Tibial artery (tissue), 4 donors: ENCODE data around the gene DECR2.
A peak's percentile ranks its signal among the peaks of the same experiment; 100 is the strongest.

Experiments used
- DNase-seq, 2 donors: peaks; one replicate each; pipeline ENCODE4 v3.0.0-alpha.2; 2019
- H3K27ac ChIP-seq, 2 donors: fragments of 200-600 bp; sonication (generic) in 1 of 2; 1 replicate in 1 of 2; 2 replicates in 1 of 2; pipeline ENCODE4 v1.5.1; 2018 to 2019; ENCODE audit warnings: mild to moderate bottlenecking in 1 of 2
- H3K27me3 ChIP-seq, 2 donors: fragments of 200-600 bp; sonication (generic) in 1 of 2; one replicate each; pipeline versions ENCODE4 v1.5.1 to v1.6.0; 2016 to 2019
- H3K36me3 ChIP-seq, 3 donors: fragments of 200-600 bp; sonication (generic) in 2 of 3; one replicate each; pipeline ENCODE4 v1.5.1; 2016 to 2019; ENCODE audit warnings: mild to moderate bottlenecking in 2 of 3
- H3K4me1 ChIP-seq, 4 donors: fragments of 200-600 bp; sonication (generic) in 2 of 4; 1 replicate in 3 of 4; 2 replicates in 1 of 4; pipeline ENCODE4 v1.5.1; 2016 to 2019
- H3K4me3 ChIP-seq, 2 donors: fragments of 200-600 bp; sonication (generic) in 1 of 2; 1 replicate in 1 of 2; 2 replicates in 1 of 2; pipeline ENCODE4 v1.5.1; 2018 to 2019; ENCODE audit warnings: mild to moderate bottlenecking in 2 of 2
- H3K9me3 ChIP-seq, 3 donors: fragments of 200-600 bp; sonication (generic) in 1 of 3; one replicate each; pipeline ENCODE4 v1.5.1; 2016 to 2019
- intact Hi-C: fragments of 100-400 bp; cut with DNase I; formaldehyde crosslinking; loops from one replicate; pipeline ENCODE4 v1.15.0; 2023; ENCODE audit warnings: low total_unique reads
- TF ChIP-seq, protein P1 (sequence below), 2 experiments: fragments of 200-600 bp in 1 of 2; fragments of 450-650 bp in 1 of 2; IDR thresholded peaks; one replicate each; pipeline ENCODE4 v1.5.1; 2017 to 2019; ENCODE audit warnings: antibody characterized with exemption in 2 of 2, mild to moderate bottlenecking in 1 of 2, moderate library complexity in 1 of 2

Gene DECR2

DNA sequence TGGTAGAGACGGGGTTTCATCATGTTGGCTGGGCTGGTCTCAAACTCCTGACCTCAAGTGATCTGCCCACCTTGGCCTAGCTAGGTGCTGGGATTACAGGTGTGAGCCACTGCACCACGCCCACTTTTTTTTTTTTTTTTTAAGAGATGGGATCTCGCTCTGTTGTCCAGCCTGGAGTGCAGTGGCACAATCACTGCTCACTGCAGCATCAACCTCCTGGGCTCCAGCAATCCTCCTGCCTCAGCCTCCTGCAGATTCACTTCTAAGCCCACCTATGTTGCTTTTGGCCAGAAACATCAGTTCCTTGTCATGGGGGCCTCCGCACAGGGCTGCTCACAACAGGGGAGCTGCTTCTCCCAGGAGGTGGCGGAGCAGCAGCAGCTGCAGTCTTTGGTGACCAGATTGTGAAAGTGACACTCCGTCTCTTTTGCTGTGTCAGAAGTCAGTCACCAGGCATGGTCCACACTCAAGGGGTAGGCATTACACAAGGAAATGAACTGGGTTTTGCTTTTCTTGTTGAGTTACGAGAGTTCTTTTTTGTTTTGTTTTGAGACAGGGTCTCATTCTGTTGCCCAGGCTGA lies 9.1 kb upstream of the DECR2 start:
- H3K9me3 ChIP-seq = no peaks in the 10 kb centered on the region
- DNase-seq = no peak
- intact Hi-C loops = no loop called here
- H3K36me3 ChIP-seq = no peaks in the 10 kb centered on the region
- TF ChIP-seq, protein P1, sequence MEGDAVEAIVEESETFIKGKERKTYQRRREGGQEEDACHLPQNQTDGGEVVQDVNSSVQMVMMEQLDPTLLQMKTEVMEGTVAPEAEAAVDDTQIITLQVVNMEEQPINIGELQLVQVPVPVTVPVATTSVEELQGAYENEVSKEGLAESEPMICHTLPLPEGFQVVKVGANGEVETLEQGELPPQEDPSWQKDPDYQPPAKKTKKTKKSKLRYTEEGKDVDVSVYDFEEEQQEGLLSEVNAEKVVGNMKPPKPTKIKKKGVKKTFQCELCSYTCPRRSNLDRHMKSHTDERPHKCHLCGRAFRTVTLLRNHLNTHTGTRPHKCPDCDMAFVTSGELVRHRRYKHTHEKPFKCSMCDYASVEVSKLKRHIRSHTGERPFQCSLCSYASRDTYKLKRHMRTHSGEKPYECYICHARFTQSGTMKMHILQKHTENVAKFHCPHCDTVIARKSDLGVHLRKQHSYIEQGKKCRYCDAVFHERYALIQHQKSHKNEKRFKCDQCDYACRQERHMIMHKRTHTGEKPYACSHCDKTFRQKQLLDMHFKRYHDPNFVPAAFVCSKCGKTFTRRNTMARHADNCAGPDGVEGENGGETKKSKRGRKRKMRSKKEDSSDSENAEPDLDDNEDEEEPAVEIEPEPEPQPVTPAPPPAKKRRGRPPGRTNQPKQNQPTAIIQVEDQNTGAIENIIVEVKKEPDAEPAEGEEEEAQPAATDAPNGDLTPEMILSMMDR (IDR thresholded peaks at IDR 0.05) = no peak
- H3K27ac ChIP-seq = no peak overlapping the region
- H3K4me1 ChIP-seq = peaks cover 0 to 17% (median 9%) of the 10 kb centered on the region in 4 donors
- H3K4me3 ChIP-seq = no peak overlapping the region
- no peaks in the 10 kb centered on the region for H3K27me3 ChIP-seq

DNA sequence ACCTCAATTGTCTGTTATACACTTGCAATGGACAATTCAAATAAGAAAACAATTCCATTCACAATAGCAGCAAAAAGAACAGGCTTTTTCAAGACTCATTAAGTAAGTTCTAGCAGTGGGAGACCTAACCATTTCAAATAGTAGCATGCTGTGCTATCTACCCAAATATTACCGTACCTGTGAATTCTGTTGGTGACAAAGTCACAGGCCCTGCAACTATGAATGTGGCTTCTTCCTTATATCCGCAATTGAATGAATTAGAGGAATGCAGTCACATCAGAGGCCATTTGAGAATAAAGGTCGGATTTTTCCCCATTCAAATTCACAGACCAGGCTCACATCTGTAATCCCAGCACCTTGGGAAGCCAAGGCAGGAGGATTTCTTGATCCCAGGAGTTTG lies 5.5 kb upstream of the DECR2 start:
- no peak for DNase-seq
- H3K4me1 ChIP-seq = peaks cover 0 to 26% (median 17%) of the 10 kb centered on the region in 4 donors
- H3K27me3 ChIP-seq = no peaks in the 10 kb centered on the region
- TF ChIP-seq, protein P1 (IDR thresholded peaks at IDR 0.05) = no peak
- H3K36me3 ChIP-seq = peaks cover 0 to 17% (median 0%) of the 10 kb centered on the region in 3 donors
- peak overlapping the region; percentile 73 to 75 for H3K4me3 ChIP-seq
- intact Hi-C loops = no loop called here
- no peaks in the 10 kb centered on the region for H3K9me3 ChIP-seq
- H3K27ac ChIP-seq = peak overlapping the region; percentile 86 to 87

DNA sequence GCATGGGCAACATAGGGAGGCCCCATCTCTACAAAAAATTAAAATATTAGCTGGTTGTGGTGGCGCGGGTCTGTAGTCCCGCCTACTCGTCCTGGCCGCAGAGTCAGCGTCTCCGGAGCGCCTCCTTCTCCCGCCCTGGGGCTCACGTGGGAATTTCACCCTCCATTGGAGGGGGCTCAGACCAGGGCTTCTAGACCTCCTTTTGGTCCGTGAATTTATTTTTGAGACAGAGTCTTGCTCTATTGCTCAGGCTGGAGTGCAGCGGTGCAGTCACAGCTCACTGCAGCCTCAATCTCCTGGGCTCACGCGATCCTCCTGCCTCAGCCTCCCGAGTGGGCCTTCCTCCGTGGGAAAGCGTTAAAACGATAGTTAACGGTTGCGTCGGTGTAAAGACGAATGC lies 5.1 kb upstream of the DECR2 start:
- Histone ChIP-seq H3K4me3 (peak overlapping the region; percentile 73 to 75), H3K27ac (peak overlapping the region; percentile 86 to 87), H3K4me1 (peaks cover 0 to 28% (median 17%) of the 10 kb centered on the region in 4 donors), H3K36me3 (peaks cover 0 to 17% (median 0%) of the 10 kb centered on the region in 3 donors), H3K27me3 (no peaks in the 10 kb centered on the region), H3K9me3 (no peaks in the 10 kb centered on the region)
- intact Hi-C loops = no loop called here
- TF ChIP-seq, protein P1 (IDR thresholded peaks at IDR 0.05) = no peak
- DNase-seq = peak in 1 of 2 donors; percentile 84

DNA sequence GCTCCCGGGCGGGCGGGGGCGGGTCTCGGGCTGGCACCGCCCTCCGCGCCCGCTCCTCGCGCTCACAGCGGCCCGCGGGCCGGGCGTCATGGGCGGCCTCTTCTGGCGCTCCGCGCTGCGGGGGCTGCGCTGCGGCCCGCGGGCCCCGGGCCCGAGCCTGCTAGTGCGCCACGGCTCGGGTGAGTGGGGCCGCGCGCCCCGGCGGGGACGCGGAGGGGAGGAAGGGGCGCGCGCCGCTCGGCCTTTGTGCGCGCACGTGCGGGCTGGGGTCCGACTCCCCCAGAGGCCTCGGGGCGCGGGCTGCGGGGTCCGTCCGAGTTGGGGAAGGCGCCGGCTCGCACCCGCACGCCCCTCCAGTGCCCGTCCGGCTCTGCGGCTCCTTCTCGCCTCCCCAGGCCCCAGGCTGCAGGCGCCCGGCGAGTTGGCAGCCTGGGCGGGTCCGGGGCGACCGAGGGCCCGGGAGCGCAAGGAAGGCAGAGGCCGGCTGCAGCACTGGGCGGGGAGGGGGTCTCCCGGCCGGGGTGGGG lies 4.5 kb upstream of the DECR2 start, which contains the start of gene NME4:
Gene NME4 (plus strand): TSS at position 65 of the 527 bp plus-strand sequence. CDS start 24 bp downstream, at position 89.
- peaks cover 0 to 17% (median 0%) of the 10 kb centered on the region in 3 donors for H3K36me3 ChIP-seq
- peak within 1 kb of the TSS; percentile 86 to 87 for H3K27ac ChIP-seq
- TF ChIP-seq, protein P1 (IDR thresholded peaks at IDR 0.05) = no peak
- H3K4me1 ChIP-seq = peaks cover 0 to 29% (median 17%) of the 10 kb centered on the region in 4 donors
- H3K4me3 ChIP-seq = peak within 1 kb of the TSS; percentile 73 to 75
- H3K27me3 ChIP-seq = no peaks in the 10 kb centered on the region
- no peaks in the 10 kb centered on the region for H3K9me3 ChIP-seq
- intact Hi-C loops = no loop called here
- DNase-seq = no peak

DNA sequence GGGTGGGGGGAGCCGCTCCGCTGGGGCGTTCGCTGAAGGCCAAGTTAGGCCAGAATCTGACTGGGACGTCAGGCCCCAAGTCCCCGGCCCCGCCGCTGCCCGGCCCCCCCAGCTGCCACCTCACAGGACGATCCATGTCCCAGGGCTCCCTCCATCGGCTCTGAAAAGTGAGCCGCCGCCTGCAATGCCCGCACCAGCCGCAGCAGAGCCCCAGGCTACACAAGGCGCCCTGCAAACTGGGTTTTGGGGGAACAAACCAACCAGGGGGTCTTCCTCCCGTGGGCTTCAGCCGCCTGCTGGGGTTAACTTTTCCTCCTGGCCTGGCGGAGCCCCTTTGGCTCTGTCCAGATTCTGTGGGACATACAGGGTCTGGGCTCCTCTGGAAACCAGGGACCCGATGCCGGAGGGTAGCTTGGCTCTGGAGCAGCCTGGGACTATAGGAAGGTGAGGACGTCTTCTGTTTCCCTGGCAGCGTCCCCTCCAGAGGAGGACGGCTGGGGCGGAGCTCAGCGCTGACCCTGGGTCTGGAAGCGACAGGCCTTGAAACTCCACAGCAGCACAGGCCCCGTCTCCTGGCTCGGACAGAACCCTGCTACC lies 3.9 kb upstream of the DECR2 start:
- Histone ChIP-seq H3K27ac (peak overlapping the region; percentile 86 to 87), H3K4me1 (peaks cover 0 to 34% (median 20%) of the 10 kb centered on the region in 4 donors), H3K9me3 (no peaks in the 10 kb centered on the region), H3K4me3 (peak overlapping the region; percentile 73 to 75), H3K36me3 (peaks cover 0 to 17% (median 0%) of the 10 kb centered on the region in 3 donors), H3K27me3 (no peaks in the 10 kb centered on the region)
- TF ChIP-seq, protein P1 (IDR thresholded peaks at IDR 0.05) = peak; percentile 68 to 71
- intact Hi-C loops = no loop called here
- peak; percentile 83 to 92 for DNase-seq
